GM23338 (cell line): ENCODE data around the gene ADD1. TPM values are rescaled to one million over a fixed set of nuclear protein-coding genes. Genes with fewer than 3 reads are reported as not detected.

Experiments
- ATAC-seq: fragments of 200-7000 bp; cut with Tn5 transposase; 3 replicates; pipeline ENCODE4 v1.9.1; 2020
- DNase-seq: peaks from one replicate; pipeline ENCODE4 v3.0.0-alpha.2; 2015; ENCODE audit warnings: low spot score
- H2AFZ ChIP-seq: fragments of 200-600 bp; sonication (generic); 2 replicates; pipeline ENCODE4 v1.8.0; 2016; ENCODE audit warnings: antibody characterized with exemption, mild to moderate bottlenecking, moderate library complexity
- H3F3A ChIP-seq: fragments of 200-600 bp; sonication (generic); replicated peaks from 2 replicates; pipeline ENCODE4 v1.8.0; 2017; ENCODE audit warnings: antibody characterized with exemption, mixed run types, low read depth
- H3K27ac ChIP-seq: fragments of 200-600 bp; sonication (generic); 2 replicates; pipeline ENCODE4 v1.6.1; 2016; ENCODE audit warnings: low read depth
- H3K27me3 ChIP-seq: fragments of 200-600 bp; sonication (generic); 2 replicates; pipeline ENCODE4 v1.8.0; 2016; ENCODE audit warnings: mild to moderate bottlenecking, mixed run types, moderate library complexity; ENCODE audit not compliant: insufficient read depth
- H3K36me3 ChIP-seq: fragments of 200-600 bp; sonication (generic); 2 replicates; pipeline ENCODE4 v1.8.0; 2016; ENCODE audit warnings: mild to moderate bottlenecking; ENCODE audit not compliant: insufficient read depth
- H3K4me1 ChIP-seq: fragments of 200-600 bp; sonication (generic); 2 replicates; pipeline ENCODE4 v1.8.0; 2016; ENCODE audit warnings: mild to moderate bottlenecking, moderate library complexity; ENCODE audit not compliant: insufficient read depth
- H3K4me2 ChIP-seq: fragments of 200-600 bp; sonication (generic); 2 replicates; pipeline ENCODE4 v1.7.1; 2017; ENCODE audit warnings: mixed run types
- H3K4me3 ChIP-seq: fragments of 200-600 bp; sonication (generic); 2 replicates; pipeline ENCODE4 v1.6.1; 2016; ENCODE audit warnings: mixed run types
- H3K79me2 ChIP-seq: fragments of 200-600 bp; sonication (generic); replicated peaks from 2 replicates; pipeline ENCODE4 v1.8.0; 2017; ENCODE audit warnings: mild to moderate bottlenecking; ENCODE audit not compliant: insufficient read depth
- H3K9me2 ChIP-seq: fragments of 200-600 bp; sonication (generic); 2 replicates; pipeline ENCODE4 v1.8.0; 2017; ENCODE audit not compliant: insufficient read depth
- H4K20me1 ChIP-seq: fragments of 200-600 bp; sonication (generic); replicated peaks from 2 replicates; pipeline ENCODE4 v1.8.0; 2017; ENCODE audit warnings: mild to moderate bottlenecking; ENCODE audit not compliant: insufficient read depth
- H3K27ac Mint-ChIP-seq: 2 replicates; pipeline ENCODE4 v1.8.0; 2020; ENCODE audit warnings: inconsistent platforms, mild to moderate bottlenecking, moderate library complexity, mixed read lengths
- H3K27me3 Mint-ChIP-seq: 3 replicates; pipeline ENCODE4 v1.8.0; 2022; ENCODE audit warnings: low read depth, mild to moderate bottlenecking, moderate library complexity, mixed read lengths, inconsistent platforms; ENCODE audit not compliant: insufficient read depth, poor library complexity
- H3K36me3 Mint-ChIP-seq: 3 replicates; pipeline ENCODE4 v1.8.0; 2021; ENCODE audit warnings: low read depth, mild to moderate bottlenecking, inconsistent platforms, moderate library complexity, mixed read lengths
- H3K4me1 Mint-ChIP-seq: 3 replicates; pipeline ENCODE4 v1.8.0; 2020; ENCODE audit warnings: mild to moderate bottlenecking, inconsistent platforms, mixed read lengths
- H3K4me3 Mint-ChIP-seq: 3 replicates; pipeline ENCODE4 v1.8.0; 2021; ENCODE audit warnings: moderate library complexity, mild to moderate bottlenecking, inconsistent platforms, mixed read lengths
- H3K9me3 Mint-ChIP-seq: 3 replicates; pipeline ENCODE4 v1.8.0; 2020; ENCODE audit warnings: moderate library complexity, mild to moderate bottlenecking, inconsistent platforms, mixed read lengths
- EZH2phosphoT487 ChIP-seq: fragments of 200-600 bp; sonication (generic); IDR thresholded peaks from one replicate; pipeline ENCODE4 v1.8.1; 2018; ENCODE audit warnings: antibody characterized with exemption; ENCODE audit not compliant: unreplicated experiment
- ZNF331 ChIP-seq: fragments of 250-450 bp; sonication (Bioruptor Pico); IDR thresholded peaks from 2 replicates; pipeline ENCODE4 v1.5.0; 2020; ENCODE audit warnings: low read depth, mild to moderate bottlenecking, moderate library complexity
- polyA plus RNA-seq: library from polyadenylated mRNA; unstranded; fragments of >200 nt; fragmentation: Nextera tagmentation; extraction: Ambion mirVana; gene quantifications from 2 replicates; pipeline ENCODE4 v1.2.1, GENCODE V29; 2016
- total RNA-seq: library from RNA; depleted of rRNA; stranded (reverse); fragments of >200 nt; shearing (Covaris generic); gene quantifications from 2 replicates; pipeline ENCODE4 v1.2.3, GENCODE V29; 2014
- TF ChIP-seq, protein P1 (sequence below): fragments of 250-450 bp; sonication (Bioruptor Pico); IDR thresholded peaks from 2 replicates; pipeline ENCODE4 v1.5.0; 2020; ENCODE audit warnings: mild to moderate bottlenecking, moderate library complexity

Gene ADD1
- total and polyA plus RNA-seq, 2 experiments from 2014 or later = 126 to 144 TPM

DNA sequence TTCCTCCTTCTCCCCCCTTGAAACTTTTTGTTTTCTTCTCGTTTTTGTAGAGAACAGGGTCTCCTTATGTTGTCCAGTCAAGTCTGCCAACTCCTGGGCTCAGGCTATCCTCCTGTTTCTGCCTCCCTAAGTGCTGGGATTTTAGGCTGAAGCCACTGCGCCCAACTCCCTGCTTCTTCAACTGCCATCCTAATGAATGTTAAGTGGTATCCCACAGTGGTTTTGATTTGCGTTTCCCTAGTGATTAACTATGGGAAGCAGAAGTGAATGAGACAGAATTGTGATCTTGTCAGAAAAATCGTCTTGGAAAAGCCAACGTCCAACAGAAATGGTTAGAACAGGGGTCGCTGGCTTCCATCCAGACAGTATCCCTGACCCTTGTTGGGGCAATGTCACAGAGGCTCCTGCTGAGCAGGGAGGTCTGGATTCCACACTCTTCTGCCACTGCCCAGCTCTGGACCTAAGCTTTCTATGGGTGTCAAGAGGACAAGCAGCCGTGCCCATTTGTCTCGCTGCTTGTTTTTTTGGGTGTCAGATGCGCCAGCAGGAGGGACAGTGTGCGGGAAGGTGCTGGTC lies 869 bp upstream of the ADD1 start (continued):
- TF ChIP-seq, protein P1, sequence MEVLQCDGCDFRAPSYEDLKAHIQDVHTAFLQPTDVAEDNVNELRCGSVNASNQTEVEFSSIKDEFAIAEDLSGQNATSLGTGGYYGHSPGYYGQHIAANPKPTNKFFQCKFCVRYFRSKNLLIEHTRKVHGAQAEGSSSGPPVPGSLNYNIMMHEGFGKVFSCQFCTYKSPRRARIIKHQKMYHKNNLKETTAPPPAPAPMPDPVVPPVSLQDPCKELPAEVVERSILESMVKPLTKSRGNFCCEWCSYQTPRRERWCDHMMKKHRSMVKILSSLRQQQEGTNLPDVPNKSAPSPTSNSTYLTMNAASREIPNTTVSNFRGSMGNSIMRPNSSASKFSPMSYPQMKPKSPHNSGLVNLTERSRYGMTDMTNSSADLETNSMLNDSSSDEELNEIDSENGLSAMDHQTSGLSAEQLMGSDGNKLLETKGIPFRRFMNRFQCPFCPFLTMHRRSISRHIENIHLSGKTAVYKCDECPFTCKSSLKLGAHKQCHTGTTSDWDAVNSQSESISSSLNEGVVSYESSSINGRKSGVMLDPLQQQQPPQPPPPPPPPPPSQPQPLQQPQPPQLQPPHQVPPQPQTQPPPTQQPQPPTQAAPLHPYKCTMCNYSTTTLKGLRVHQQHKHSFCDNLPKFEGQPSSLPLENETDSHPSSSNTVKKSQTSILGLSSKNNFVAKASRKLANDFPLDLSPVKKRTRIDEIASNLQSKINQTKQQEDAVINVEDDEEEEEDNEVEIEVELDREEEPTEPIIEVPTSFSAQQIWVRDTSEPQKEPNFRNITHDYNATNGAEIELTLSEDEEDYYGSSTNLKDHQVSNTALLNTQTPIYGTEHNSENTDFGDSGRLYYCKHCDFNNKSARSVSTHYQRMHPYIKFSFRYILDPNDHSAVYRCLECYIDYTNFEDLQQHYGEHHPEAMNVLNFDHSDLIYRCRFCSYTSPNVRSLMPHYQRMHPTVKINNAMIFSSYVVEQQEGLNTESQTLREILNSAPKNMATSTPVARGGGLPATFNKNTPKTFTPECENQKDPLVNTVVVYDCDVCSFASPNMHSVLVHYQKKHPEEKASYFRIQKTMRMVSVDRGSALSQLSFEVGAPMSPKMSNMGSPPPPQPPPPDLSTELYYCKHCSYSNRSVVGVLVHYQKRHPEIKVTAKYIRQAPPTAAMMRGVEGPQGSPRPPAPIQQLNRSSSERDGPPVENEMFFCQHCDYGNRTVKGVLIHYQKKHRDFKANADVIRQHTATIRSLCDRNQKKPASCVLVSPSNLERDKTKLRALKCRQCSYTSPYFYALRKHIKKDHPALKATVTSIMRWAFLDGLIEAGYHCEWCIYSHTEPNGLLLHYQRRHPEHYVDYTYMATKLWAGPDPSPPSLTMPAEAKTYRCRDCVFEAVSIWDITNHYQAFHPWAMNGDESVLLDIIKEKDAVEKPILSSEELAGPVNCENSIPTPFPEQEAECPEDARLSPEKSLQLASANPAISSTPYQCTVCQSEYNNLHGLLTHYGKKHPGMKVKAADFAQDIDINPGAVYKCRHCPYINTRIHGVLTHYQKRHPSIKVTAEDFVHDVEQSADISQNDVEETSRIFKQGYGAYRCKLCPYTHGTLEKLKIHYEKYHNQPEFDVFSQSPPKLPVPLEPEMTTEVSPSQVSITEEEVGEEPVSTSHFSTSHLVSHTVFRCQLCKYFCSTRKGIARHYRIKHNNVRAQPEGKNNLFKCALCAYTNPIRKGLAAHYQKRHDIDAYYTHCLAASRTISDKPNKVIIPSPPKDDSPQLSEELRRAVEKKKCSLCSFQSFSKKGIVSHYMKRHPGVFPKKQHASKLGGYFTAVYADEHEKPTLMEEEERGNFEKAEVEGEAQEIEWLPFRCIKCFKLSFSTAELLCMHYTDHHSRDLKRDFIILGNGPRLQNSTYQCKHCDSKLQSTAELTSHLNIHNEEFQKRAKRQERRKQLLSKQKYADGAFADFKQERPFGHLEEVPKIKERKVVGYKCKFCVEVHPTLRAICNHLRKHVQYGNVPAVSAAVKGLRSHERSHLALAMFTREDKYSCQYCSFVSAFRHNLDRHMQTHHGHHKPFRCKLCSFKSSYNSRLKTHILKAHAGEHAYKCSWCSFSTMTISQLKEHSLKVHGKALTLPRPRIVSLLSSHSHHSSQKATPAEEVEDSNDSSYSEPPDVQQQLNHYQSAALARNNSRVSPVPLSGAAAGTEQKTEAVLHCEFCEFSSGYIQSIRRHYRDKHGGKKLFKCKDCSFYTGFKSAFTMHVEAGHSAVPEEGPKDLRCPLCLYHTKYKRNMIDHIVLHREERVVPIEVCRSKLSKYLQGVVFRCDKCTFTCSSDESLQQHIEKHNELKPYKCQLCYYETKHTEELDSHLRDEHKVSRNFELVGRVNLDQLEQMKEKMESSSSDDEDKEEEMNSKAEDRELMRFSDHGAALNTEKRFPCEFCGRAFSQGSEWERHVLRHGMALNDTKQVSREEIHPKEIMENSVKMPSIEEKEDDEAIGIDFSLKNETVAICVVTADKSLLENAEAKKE (CRISPR knock-in tag) = no peak

DNA sequence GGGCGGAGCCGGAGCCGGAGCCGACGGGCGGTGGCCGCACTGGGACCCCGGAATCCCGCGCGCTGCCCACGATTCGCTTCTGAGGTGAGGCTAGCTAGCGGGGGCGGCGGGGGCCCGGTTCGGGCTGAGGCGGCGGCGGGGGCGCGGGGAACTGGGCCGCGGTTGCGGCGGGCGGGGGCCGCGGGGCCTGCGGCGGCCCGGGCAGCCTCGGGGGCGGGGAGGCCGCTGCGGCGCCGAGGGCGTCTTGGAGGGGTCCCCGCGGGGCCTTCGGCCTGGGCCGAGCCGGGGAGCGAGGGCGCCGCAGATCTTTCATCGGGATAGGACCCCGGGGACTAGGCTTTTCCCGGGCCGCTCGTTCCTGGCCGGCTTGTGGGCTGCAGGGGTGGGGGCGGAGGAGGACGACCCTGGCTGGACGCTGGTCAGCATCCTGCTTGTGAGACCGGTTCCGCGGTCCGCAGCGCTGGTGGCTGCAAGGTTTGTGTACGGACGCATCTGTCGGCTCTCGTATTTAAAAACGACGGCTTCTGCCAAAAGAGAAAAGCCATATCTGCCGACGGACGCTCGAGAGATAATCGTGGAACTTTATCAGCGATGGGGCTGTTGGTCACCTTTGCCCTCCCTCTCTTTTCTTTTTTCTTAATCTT lies 419 bp downstream of the ADD1 start:
- H4K20me1 ChIP-seq = no peaks in the 10 kb centered on the region; the same call in 1 of the 2 replicates
- DNase-seq = peak; percentile 61
- TF ChIP-seq, protein P1 (CRISPR knock-in tag) = no peak
- TF ChIP-seq EZH2phosphoT487 (no peak), ZNF331 (CRISPR knock-in tag) (no peak)

More for the DNA sequence above, 419 bp downstream of the ADD1 start:
- Mint-ChIP-seq H3K27me3 (peaks cover 3% of the 10 kb centered on the region), H3K4me1 (peaks cover 16% of the 10 kb centered on the region), H3K9me3 (peaks cover 4% of the 10 kb centered on the region; the same call in 1 of the 3 replicates), H3K36me3 (peaks cover 3% of the 10 kb centered on the region; the same call in 1 of the 3 replicates), H3K27ac (peak overlapping the region; percentile 81), H3K4me3 (peak overlapping the region; percentile 81)
- no peaks in the 10 kb centered on the region for H3K36me3 ChIP-seq
- peaks cover 49% of the 10 kb centered on the region for H3K79me2 ChIP-seq
- peak overlapping the region; percentile 67 for H3K4me3 ChIP-seq
- no peak overlapping the region for H2AFZ ChIP-seq
- no peaks in the 10 kb centered on the region for H3K27me3 ChIP-seq
- no peak overlapping the region for H3K27ac ChIP-seq
- H3K9me2 ChIP-seq = no peaks in the 10 kb centered on the region
- peaks cover 4% of the 10 kb centered on the region; the same call in 1 of the 2 replicates for H3K4me1 ChIP-seq
- peak overlapping the region; percentile 86 for H3K4me2 ChIP-seq
- H3F3A ChIP-seq = no peaks in the 10 kb centered on the region
- ATAC-seq = peak; percentile 12
